ENCODE data around the gene ENDOU.

- TF ChIP-seq, protein P1, sequence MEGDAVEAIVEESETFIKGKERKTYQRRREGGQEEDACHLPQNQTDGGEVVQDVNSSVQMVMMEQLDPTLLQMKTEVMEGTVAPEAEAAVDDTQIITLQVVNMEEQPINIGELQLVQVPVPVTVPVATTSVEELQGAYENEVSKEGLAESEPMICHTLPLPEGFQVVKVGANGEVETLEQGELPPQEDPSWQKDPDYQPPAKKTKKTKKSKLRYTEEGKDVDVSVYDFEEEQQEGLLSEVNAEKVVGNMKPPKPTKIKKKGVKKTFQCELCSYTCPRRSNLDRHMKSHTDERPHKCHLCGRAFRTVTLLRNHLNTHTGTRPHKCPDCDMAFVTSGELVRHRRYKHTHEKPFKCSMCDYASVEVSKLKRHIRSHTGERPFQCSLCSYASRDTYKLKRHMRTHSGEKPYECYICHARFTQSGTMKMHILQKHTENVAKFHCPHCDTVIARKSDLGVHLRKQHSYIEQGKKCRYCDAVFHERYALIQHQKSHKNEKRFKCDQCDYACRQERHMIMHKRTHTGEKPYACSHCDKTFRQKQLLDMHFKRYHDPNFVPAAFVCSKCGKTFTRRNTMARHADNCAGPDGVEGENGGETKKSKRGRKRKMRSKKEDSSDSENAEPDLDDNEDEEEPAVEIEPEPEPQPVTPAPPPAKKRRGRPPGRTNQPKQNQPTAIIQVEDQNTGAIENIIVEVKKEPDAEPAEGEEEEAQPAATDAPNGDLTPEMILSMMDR (IDR thresholded peaks at IDR 0.05) = no peak
- TF ChIP-seq POLR2A (IDR thresholded peaks at IDR 0.05) (no peak), EP300 (IDR thresholded peaks at IDR 0.05) (no peak)
Observed at GRCh38 chr12:47774663-47775062, 49.4 kb upstream of the ENDOU start.

All from ovary (tissue), 3 donors.